Measurements from ENCODE around the gene PTK7.
A peak's percentile ranks its signal among the peaks of the same experiment; 100 is the strongest.

PTK7 gene

DNA sequence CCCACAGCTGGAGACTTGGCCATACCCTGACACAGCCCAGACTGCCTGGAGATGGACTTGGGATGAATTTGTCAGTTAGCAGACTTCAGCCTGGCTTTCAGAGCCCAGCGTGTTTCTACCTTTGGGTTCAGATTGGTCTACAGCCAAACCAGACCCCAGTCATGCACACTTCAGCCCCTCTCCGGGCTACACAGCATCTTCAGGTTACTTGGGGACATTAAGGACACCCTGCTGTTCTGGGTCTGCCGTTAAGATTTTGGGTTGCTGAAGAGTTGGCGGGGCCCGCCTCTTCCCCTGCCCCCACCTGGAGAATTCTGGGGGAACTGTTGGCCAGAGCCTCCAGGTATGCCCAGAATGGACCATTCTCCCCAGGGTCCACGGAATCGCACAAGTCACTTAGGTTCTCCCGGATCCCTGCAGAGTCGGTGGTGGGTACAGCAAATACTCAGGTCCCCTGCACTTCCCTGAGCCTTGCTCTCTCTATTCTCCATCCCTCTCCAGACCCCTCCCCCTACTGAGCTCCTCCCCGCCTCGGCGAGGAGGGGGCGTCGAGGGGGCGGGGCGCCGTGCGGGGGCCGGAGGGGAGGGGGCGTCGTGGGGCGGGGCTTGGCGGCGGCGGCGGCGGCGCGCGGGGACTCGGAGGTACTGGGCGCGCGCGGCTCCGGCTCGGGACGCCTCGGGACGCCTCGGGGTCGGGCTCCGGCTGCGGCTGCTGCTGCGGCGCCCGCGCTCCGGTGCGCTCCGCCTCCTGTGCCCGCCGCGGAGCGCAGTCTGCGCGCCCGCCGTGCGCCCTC, at the start of gene PTK7:
Gene PTK7, plus strand, starts transcription at position 645 of the 794 bp plus-strand sequence. CDS start 175 bp downstream, outside the sequence.
- H3K4me3 ChIP-seq (ENCODE audit: low read depth in 1 of 2, low read length in 2 of 2), result peak within 1 kb of the TSS; percentile 53 to 55
- H3K36me3 ChIP-seq (ENCODE audit: insufficient read depth, low read length), result peaks cover 20% of the 10 kb centered on the region
- peak within 1 kb of the TSS; percentile 9 for H3K9ac ChIP-seq (ENCODE audit: low read length)
- H3K27ac ChIP-seq (ENCODE audit: low read depth, low read length), result no peak within 1 kb of the TSS
- H3K27me3 ChIP-seq (ENCODE audit: control insufficient read depth in 1 of 2, insufficient read depth in 2 of 2, low read length in 2 of 2), result peaks cover 10 to 14% of the 10 kb centered on the region in 2 donors
- no peaks in the 10 kb centered on the region for H3K9me3 ChIP-seq (ENCODE audit: low read length)
- H3K4me1 ChIP-seq (ENCODE audit: insufficient read depth, low read length), result peaks cover 6% of the 10 kb centered on the region

DNA sequence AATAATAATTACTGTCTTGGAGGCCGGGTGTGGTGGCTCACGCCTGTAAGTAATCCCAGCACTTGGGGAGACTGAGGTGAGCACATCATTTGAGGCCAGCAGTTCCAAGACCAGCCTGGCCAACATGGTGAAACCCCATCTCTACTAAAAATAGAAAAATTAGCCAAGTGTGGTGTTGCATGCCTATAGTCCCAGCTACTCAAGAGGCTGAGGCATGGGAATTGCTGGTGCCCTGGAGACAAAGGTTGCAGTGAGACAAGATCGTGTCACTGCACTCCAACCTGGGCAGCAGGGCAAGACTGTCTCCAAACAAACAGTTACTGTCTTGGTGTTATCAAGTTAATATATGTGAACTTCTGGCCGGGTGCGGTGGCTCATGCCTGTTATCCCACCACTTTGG, 49.7 kb upstream of the PTK7 start:
- no peak overlapping the region for H3K4me3 ChIP-seq (ENCODE audit: low read depth in 1 of 2, low read length in 2 of 2)
- no peaks in the 10 kb centered on the region for H3K27me3 ChIP-seq (ENCODE audit: control insufficient read depth in 1 of 2, insufficient read depth in 2 of 2, low read length in 2 of 2)
- peaks cover 16% of the 10 kb centered on the region for H3K4me1 ChIP-seq (ENCODE audit: insufficient read depth, low read length)
- H3K27ac ChIP-seq (ENCODE audit: low read depth, low read length), result no peak overlapping the region
- H3K36me3 ChIP-seq (ENCODE audit: insufficient read depth, low read length), result peaks cover 57% of the 10 kb centered on the region
- H3K9me3 ChIP-seq (ENCODE audit: low read length), result no peaks in the 10 kb centered on the region
- no peak overlapping the region for H3K9ac ChIP-seq (ENCODE audit: low read length)

DNA sequence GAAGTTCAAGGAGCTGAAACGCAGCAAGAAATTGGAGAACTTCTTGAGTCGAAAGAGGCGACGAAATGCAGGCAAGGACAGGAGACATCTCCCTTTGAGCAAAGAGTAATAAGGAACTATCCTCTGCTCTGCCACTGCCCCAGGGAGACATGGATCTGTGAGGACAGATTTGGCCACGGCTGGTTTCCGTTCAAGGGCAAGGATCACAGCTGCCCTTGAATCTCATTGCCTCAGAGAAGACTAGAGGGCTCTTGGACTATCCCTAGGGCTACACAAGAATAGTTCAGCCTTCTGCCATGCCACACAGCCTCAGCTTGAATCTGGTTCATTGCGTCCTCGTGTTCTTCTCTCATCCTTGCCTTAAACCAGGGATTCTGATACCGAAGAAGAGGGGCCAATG, 47.0 kb upstream of the PTK7 start:
- Histone ChIP-seq H3K4me1 (ENCODE audit: insufficient read depth, low read length) (peaks cover 2% of the 10 kb centered on the region), H3K36me3 (ENCODE audit: insufficient read depth, low read length) (peaks cover 64% of the 10 kb centered on the region), H3K27ac (ENCODE audit: low read depth, low read length) (no peak overlapping the region)

DNA sequence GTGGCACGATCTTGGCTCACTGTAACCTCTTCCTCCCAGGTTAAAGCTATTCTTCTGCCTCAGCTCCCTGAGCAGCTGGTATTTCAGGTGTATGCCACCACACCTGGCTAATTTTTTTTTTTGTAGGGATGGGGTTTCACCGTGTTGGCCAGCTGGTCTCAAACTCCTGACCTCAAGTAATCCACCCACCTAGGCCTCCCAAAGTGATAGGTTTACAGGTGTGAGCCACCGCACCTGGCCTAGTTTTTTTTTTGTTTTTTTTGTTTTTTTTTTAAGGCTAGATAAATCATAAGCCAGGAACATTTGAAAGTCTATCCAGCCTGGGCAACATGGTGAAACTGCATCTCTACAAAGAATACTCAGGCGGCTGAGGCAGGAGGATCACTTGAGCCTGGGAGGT, 43.8 kb upstream of the PTK7 start:
- no peak overlapping the region for H3K4me3 ChIP-seq (ENCODE audit: low read depth in 1 of 2, low read length in 2 of 2)
- no peak overlapping the region for H3K27ac ChIP-seq (ENCODE audit: low read depth, low read length)
- H3K9me3 ChIP-seq (ENCODE audit: low read length), result no peaks in the 10 kb centered on the region
- no peaks in the 10 kb centered on the region for H3K27me3 ChIP-seq (ENCODE audit: control insufficient read depth in 1 of 2, insufficient read depth in 2 of 2, low read length in 2 of 2)
- H3K9ac ChIP-seq (ENCODE audit: low read length), result no peak overlapping the region
- H3K4me1 ChIP-seq (ENCODE audit: insufficient read depth, low read length), result peaks cover 3% of the 10 kb centered on the region
- H3K36me3 ChIP-seq (ENCODE audit: insufficient read depth, low read length), result peaks cover 48% of the 10 kb centered on the region

More for the DNA sequence above, 47.0 kb upstream of the PTK7 start:
- Histone ChIP-seq H3K4me3 (ENCODE audit: low read depth in 1 of 2, low read length in 2 of 2) (no peak overlapping the region), H3K9me3 (ENCODE audit: low read length) (no peaks in the 10 kb centered on the region), H3K27me3 (ENCODE audit: control insufficient read depth in 1 of 2, insufficient read depth in 2 of 2, low read length in 2 of 2) (no peaks in the 10 kb centered on the region), H3K9ac (ENCODE audit: low read length) (no peak overlapping the region)

DNA sequence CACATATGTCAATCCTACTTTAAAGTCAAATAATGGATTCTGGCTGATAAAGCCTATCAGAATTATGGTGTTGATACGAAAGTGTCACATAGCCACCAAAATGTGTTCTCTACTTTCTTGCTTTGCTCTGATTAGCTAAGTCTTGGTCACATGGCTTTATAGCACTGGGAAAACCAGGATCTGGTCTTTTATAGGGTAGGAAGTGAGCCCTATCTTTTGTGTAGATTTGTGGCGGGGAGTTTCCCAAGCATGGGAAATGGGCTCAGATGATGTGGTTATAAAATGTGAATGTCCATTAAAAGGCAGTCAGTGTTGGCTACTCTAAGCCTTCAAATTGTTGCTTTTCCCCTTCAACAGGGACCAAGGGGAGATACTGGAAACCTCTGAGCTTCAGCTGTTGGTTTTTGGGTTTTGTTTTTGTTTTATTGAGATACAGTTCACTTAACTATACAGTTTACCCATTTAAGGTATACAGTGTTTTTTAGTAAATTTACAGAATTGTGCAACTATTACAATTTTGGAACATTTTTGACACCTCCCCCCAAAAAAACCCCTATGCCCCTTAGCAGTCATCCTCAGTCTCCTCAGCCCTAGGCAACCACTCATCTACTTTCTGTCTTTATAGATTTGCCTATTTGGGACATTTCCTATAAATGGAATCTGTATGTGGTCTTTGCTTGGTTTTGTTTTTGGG, 42.5 kb upstream of the PTK7 start:
- Histone ChIP-seq H3K9ac (ENCODE audit: low read length) (no peak overlapping the region), H3K27ac (ENCODE audit: low read depth, low read length) (no peak overlapping the region), H3K9me3 (ENCODE audit: low read length) (no peaks in the 10 kb centered on the region), H3K27me3 (ENCODE audit: control insufficient read depth in 1 of 2, insufficient read depth in 2 of 2, low read length in 2 of 2) (no peaks in the 10 kb centered on the region), H3K36me3 (ENCODE audit: insufficient read depth, low read length) (peaks cover 50% of the 10 kb centered on the region), H3K4me1 (ENCODE audit: insufficient read depth, low read length) (peaks cover 3% of the 10 kb centered on the region), H3K4me3 (ENCODE audit: low read depth in 1 of 2, low read length in 2 of 2) (no peak overlapping the region)

DNA sequence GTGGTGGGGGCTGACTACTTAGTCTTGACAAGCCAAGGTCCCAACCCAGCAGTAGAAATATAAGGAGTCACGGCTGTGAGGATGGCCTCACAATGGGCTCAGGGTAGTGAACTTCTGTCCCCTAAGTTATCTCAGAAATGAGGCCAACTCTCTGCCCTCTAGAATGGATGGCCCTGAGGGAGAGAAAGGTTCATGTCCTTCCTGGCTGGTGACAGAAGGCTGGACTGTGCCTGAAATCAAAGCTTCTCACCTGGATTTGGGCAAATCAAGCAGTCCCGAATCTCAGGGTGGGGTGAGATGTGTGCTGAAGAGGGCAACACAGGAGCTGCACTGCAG, 42.0 kb upstream of the PTK7 start:
- Histone ChIP-seq H3K36me3 (ENCODE audit: insufficient read depth, low read length) (peaks cover 50% of the 10 kb centered on the region), H3K9ac (ENCODE audit: low read length) (no peak overlapping the region), H3K4me1 (ENCODE audit: insufficient read depth, low read length) (peaks cover 3% of the 10 kb centered on the region), H3K27ac (ENCODE audit: low read depth, low read length) (no peak overlapping the region), H3K27me3 (ENCODE audit: control insufficient read depth in 1 of 2, insufficient read depth in 2 of 2, low read length in 2 of 2) (no peaks in the 10 kb centered on the region), H3K4me3 (ENCODE audit: low read depth in 1 of 2, low read length in 2 of 2) (no peak overlapping the region), H3K9me3 (ENCODE audit: low read length) (no peaks in the 10 kb centered on the region)

DNA sequence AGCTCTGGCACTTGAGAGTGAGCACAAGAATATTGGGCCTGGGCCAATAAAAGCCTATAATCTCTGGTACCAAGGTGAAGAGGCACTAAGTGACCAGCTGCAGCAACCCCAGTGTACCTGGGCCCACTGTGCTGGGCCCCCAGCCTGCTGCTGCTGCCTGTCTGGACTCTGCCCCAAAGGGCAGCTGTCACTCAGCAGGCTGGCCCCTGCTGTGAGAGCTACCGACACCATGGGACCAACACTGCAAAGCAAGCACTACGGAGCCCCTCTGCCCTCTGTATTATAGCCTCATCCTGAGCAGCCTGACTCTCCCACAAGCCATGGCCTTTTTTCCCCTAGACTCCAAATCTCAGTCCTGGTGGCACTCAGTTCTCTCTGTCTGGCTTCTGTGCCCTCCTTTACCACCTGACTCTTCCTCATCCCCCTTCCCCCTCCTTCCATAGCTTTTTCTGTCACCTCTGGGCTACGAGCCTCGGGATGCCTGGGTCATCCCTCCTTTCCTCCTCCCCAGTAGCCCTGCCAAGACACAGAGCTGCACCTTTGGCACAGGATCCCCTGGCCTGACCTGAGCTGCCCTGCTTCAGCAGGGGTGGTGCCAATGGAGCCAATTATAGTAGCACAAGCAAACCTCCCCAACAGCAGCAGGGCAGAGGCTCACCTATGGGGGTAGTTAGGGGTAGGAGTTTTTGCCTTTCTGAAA, 40.5 kb upstream of the PTK7 start:
- no peaks in the 10 kb centered on the region for H3K27me3 ChIP-seq (ENCODE audit: control insufficient read depth in 1 of 2, insufficient read depth in 2 of 2, low read length in 2 of 2)
- no peaks in the 10 kb centered on the region for H3K9me3 ChIP-seq (ENCODE audit: low read length)
- H3K9ac ChIP-seq (ENCODE audit: low read length), result no peak overlapping the region
- no peak overlapping the region for H3K4me3 ChIP-seq (ENCODE audit: low read depth in 1 of 2, low read length in 2 of 2)
- H3K27ac ChIP-seq (ENCODE audit: low read depth, low read length), result no peak overlapping the region
- peaks cover 3% of the 10 kb centered on the region for H3K4me1 ChIP-seq (ENCODE audit: insufficient read depth, low read length)
- peaks cover 41% of the 10 kb centered on the region for H3K36me3 ChIP-seq (ENCODE audit: insufficient read depth, low read length)

DNA sequence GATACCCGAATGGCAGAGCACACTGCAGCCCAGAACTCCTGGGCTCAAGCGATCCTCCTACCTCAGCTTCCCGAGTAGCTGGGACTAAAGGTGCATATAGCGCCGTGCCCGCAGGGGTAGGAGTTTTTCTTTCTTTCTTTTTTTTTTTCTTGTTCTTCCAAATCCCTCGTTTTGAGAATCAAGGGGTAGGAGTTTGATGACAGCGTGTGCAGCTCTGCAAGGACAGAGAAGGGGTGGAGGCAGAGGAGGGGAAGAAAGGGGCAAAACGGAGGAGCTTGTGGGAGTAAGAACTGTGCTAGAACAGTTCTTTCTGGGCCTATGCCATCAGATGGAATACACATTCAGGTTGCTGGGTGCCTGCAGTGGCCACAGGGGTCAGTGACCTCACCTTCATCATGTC, 39.4 kb upstream of the PTK7 start:
- no peak overlapping the region for H3K4me3 ChIP-seq (ENCODE audit: low read depth in 1 of 2, low read length in 2 of 2)
- no peaks in the 10 kb centered on the region for H3K9me3 ChIP-seq (ENCODE audit: low read length)
- no peaks in the 10 kb centered on the region for H3K27me3 ChIP-seq (ENCODE audit: control insufficient read depth in 1 of 2, insufficient read depth in 2 of 2, low read length in 2 of 2)
- H3K27ac ChIP-seq (ENCODE audit: low read depth, low read length), result no peak overlapping the region
- peaks cover 41% of the 10 kb centered on the region for H3K36me3 ChIP-seq (ENCODE audit: insufficient read depth, low read length)
- peaks cover 3% of the 10 kb centered on the region for H3K4me1 ChIP-seq (ENCODE audit: insufficient read depth, low read length)
- no peak overlapping the region for H3K9ac ChIP-seq (ENCODE audit: low read length)

DNA sequence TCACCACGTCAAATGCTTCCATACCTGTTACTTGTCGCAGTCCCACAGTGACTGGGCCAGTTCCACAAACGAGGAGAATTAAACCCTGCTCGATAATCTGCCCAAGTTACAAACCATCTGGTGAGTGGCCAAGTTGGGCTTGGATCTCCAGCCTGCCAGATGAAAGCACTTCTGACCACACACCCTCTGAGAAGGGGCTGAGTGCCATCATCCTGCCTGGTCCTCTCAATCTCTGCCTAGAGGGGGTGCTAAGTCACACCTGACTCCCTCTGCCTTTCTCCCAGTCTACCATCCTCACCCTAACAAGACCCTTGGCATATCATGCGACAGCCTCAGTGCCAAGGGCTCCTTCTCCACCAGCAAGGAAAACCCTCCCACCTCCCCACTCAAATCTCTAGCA, 38.9 kb upstream of the PTK7 start:
- H3K4me3 ChIP-seq (ENCODE audit: low read depth in 1 of 2, low read length in 2 of 2), result no peak overlapping the region
- H3K27me3 ChIP-seq (ENCODE audit: control insufficient read depth in 1 of 2, insufficient read depth in 2 of 2, low read length in 2 of 2), result no peaks in the 10 kb centered on the region
- no peaks in the 10 kb centered on the region for H3K9me3 ChIP-seq (ENCODE audit: low read length)
- no peak overlapping the region for H3K27ac ChIP-seq (ENCODE audit: low read depth, low read length)
- no peak overlapping the region for H3K9ac ChIP-seq (ENCODE audit: low read length)
- H3K36me3 ChIP-seq (ENCODE audit: insufficient read depth, low read length), result peaks cover 41% of the 10 kb centered on the region
- H3K4me1 ChIP-seq (ENCODE audit: insufficient read depth, low read length), result peaks cover 3% of the 10 kb centered on the region

DNA sequence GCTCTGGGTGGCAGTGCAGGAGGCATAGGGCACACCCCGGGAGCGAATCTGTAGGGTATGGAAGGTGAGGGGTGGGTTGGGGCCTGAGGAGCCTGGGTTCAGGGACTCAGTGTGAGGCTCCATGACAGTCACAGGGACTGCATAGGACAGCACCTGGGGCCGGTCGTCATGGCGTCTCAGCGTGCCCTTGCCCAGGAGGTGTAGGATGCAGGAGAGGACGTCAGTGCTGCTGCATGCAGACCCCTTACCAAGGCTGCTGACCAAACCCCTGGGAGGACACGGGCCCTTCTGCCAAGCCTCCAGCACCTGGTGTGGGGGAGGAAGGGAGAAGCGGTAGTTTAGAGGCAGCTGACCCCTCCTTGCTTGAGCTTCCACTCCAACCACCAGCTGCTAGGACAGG, 38.4 kb upstream of the PTK7 start:
- H3K4me3 ChIP-seq (ENCODE audit: low read depth in 1 of 2, low read length in 2 of 2), result no peak overlapping the region
- H3K36me3 ChIP-seq (ENCODE audit: insufficient read depth, low read length), result peaks cover 41% of the 10 kb centered on the region
- no peak overlapping the region for H3K9ac ChIP-seq (ENCODE audit: low read length)
- H3K9me3 ChIP-seq (ENCODE audit: low read length), result no peaks in the 10 kb centered on the region
- peaks cover 3% of the 10 kb centered on the region for H3K4me1 ChIP-seq (ENCODE audit: insufficient read depth, low read length)
- H3K27ac ChIP-seq (ENCODE audit: low read depth, low read length), result no peak overlapping the region
- no peaks in the 10 kb centered on the region for H3K27me3 ChIP-seq (ENCODE audit: control insufficient read depth in 1 of 2, insufficient read depth in 2 of 2, low read length in 2 of 2)

DNA sequence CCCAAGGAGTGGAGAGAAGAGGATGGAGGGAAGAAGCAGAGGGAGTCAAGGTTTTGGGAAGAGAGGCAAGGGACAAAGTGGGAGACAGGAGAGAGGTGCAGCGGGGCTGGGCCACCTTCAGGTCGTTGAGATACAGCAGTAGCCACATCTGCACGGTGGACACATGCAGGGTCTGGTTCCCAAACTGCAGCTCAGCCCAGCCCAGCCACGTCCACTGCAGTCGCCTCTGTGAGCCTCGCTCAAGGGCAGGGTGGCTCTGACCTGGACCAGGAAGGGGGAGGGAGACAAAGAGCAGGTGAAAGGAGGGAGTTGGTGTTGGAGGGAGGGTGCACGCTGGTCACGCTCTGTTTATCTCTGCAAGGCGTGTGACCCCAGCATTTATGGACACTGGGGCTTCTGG, 37.4 kb upstream of the PTK7 start:
- no peak overlapping the region for H3K9ac ChIP-seq (ENCODE audit: low read length)
- H3K27me3 ChIP-seq (ENCODE audit: control insufficient read depth in 1 of 2, insufficient read depth in 2 of 2, low read length in 2 of 2), result no peaks in the 10 kb centered on the region
- H3K9me3 ChIP-seq (ENCODE audit: low read length), result no peaks in the 10 kb centered on the region
- H3K36me3 ChIP-seq (ENCODE audit: insufficient read depth, low read length), result peaks cover 36% of the 10 kb centered on the region
- H3K4me1 ChIP-seq (ENCODE audit: insufficient read depth, low read length), result peaks cover 3% of the 10 kb centered on the region
- no peak overlapping the region for H3K4me3 ChIP-seq (ENCODE audit: low read depth in 1 of 2, low read length in 2 of 2)
- H3K27ac ChIP-seq (ENCODE audit: low read depth, low read length), result no peak overlapping the region
